Brain microvascular endothelial cell (primary cell): Measurements from ENCODE around the gene RIN3.

Experiments
- DNase-seq: peaks from one replicate; pipeline ENCODE4 v3.0.0-alpha.2; 2020
- H3K27ac ChIP-seq: fragments of 250-450 bp; sonication (Bioruptor Pico); 2 replicates; pipeline ENCODE4 v1.5.1; 2020; ENCODE audit warnings: mild to moderate bottlenecking, moderate library complexity
- H3K27me3 ChIP-seq: fragments of 250-450 bp; sonication (Bioruptor Pico); replicated peaks from 2 replicates; pipeline ENCODE4 v1.5.1; 2020; ENCODE audit warnings: mild to moderate bottlenecking
- H3K36me3 ChIP-seq: fragments of 250-450 bp; sonication (Bioruptor Pico); replicated peaks from 2 replicates; pipeline ENCODE4 v1.5.1; 2020; ENCODE audit warnings: mild to moderate bottlenecking
- H3K4me3 ChIP-seq: 2 replicates; pipeline ENCODE4 v1.5.1; 2011; ENCODE audit warnings: low read depth, mild to moderate bottlenecking, control low read depth, low read length, moderate library complexity
- in situ Hi-C: cut with HindIII; loops from 2 replicates; pipeline ENCODE4 v1.10.0; 2017; ENCODE audit warnings: low sequenced_read_pairs, low pct_ligation_motif_present
- TF ChIP-seq, protein P1 (sequence below): IDR thresholded peaks from 2 replicates; pipeline ENCODE4 v1.5.1; 2011; ENCODE audit warnings: low read depth, mild to moderate bottlenecking, moderate library complexity, low read length, control low read depth, inconsistent platforms; ENCODE audit errors: missing control alignments

RIN3 gene

DNA sequence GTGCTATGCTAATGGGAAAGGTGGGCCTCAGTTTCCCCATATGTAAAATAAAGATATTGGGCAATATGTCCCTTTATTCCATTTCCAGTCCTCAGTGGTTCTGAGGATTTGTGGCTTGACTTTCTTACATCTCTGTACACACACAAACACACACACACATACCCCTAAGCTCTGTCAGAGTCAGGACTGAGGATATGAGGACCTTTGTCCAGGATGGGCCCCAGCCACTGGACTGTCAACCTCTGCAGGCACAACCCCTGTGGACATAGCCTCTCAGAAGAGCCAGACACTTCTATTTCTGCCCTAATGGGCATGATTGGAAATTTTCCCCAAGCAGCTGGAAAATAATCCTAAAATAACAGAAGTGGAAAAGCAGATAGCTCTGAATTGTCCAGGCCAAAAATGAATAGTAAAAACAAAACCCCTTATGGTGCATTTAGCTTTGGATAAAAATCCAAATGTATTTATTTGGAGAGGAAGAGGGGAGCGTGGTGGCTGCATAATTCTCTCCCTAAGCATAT is 50.2 kb downstream of the RIN3 start:
- H3K27ac ChIP-seq = no peak overlapping the region
- no peak for DNase-seq
- no peak overlapping the region for H3K4me3 ChIP-seq
- H3K27me3 ChIP-seq = no peaks in the 10 kb centered on the region
- in situ Hi-C loops = no loop called here
- H3K36me3 ChIP-seq = peaks cover 4% of the 10 kb centered on the region
- TF ChIP-seq, protein P1, sequence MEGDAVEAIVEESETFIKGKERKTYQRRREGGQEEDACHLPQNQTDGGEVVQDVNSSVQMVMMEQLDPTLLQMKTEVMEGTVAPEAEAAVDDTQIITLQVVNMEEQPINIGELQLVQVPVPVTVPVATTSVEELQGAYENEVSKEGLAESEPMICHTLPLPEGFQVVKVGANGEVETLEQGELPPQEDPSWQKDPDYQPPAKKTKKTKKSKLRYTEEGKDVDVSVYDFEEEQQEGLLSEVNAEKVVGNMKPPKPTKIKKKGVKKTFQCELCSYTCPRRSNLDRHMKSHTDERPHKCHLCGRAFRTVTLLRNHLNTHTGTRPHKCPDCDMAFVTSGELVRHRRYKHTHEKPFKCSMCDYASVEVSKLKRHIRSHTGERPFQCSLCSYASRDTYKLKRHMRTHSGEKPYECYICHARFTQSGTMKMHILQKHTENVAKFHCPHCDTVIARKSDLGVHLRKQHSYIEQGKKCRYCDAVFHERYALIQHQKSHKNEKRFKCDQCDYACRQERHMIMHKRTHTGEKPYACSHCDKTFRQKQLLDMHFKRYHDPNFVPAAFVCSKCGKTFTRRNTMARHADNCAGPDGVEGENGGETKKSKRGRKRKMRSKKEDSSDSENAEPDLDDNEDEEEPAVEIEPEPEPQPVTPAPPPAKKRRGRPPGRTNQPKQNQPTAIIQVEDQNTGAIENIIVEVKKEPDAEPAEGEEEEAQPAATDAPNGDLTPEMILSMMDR = no peak

DNA sequence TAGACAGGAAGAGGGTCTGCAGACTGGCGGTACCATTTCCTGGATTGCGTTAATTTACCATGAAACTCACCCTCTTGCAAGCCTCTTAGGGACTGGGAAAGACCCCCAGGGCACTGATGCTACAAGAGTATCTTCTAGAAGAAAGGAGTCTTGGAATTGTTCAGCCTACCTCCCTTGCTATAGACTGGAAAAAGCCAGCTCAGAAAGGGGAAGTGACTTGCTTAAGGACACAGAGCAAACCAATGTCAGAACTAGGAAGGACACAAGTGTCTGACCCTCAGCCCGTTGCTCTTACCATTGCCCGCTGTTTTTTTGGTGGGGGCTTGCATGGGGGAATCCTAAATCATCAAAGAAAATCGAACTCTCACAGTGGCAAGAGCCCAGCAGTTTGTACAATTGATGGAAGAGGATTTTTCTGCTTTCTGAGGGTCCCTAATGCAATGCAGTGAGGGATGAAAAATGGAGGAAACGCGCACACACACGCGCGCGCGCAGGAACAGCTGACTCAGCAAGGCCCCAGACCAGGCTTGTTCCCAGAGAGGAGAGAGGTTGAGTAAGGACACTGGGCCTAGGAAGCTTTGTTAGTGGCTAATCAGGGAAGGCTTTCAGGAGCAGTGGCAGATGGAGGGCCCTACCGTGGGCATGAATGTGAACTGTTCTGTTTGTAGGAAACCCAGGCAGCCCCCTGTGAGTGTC is 50.9 kb downstream of the RIN3 start:
- TF ChIP-seq, protein P1 = no peak
- Histone ChIP-seq H3K27me3 (no peaks in the 10 kb centered on the region), H3K4me3 (no peak overlapping the region), H3K36me3 (peaks cover 4% of the 10 kb centered on the region), H3K27ac (no peak overlapping the region)
- in situ Hi-C loops = no loop called here
- no peak for DNase-seq

DNA sequence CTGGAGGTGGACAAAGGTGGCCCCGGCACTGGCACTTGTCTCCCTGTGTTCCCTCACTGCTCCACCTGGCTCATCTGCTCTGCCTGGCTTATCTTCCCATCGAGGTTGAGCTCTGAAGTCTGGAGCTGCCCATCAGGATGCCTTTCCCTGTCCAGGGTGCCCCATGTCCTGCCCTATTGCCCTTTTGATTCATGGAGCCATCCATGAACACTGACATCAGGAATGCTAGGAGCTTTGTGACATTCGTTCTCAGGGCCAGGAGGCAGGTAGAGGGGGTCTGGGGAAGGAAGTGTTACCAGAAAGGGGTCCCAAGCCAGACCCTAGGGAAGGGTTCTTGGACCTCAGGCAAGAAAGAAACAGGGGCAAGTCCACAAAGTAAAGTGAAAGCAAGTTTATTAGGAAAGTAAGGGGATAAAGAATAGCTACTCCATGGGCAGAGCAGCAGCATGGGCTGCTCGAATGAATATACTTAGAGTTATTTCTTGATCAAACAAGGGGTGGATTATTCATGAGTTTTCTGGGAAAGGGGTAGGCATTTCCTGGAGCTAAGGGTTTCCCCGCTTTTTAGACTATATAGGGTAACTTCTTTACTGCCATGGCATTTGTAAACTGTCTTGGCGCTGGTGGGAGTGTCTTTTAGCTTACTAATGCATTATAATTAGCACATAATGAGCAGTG is 51.6 kb downstream of the RIN3 start:
- in situ Hi-C loops = no loop called here
- Histone ChIP-seq H3K27me3 (no peaks in the 10 kb centered on the region), H3K36me3 (peaks cover 4% of the 10 kb centered on the region), H3K4me3 (no peak overlapping the region), H3K27ac (no peak overlapping the region)
- no peak for DNase-seq
- TF ChIP-seq, protein P1 = no peak

DNA sequence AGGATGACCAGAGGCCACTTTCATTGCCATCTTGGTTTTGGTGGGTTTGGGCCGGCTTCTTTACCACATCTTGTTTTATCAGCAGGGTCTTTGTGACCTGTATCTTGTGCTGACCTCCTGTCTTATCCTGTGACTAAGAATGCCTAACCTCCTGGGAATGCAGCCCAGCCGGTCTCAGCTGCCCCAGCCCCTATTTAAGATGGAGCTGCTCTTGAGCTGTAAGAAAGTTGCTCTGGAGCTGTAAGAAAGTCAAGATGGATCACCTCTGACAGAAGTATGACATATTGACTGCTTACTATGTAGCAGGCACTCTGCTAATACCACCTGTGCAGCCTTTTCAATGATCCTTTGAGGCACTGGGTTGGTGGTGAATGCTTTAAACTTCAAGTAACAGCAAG is 52.1 kb downstream of the RIN3 start:
- Histone ChIP-seq H3K4me3 (no peak overlapping the region), H3K27ac (no peak overlapping the region), H3K27me3 (no peaks in the 10 kb centered on the region), H3K36me3 (peaks cover 4% of the 10 kb centered on the region)
- TF ChIP-seq, protein P1 = no peak
- no peak for DNase-seq
- in situ Hi-C loops = no loop called here

DNA sequence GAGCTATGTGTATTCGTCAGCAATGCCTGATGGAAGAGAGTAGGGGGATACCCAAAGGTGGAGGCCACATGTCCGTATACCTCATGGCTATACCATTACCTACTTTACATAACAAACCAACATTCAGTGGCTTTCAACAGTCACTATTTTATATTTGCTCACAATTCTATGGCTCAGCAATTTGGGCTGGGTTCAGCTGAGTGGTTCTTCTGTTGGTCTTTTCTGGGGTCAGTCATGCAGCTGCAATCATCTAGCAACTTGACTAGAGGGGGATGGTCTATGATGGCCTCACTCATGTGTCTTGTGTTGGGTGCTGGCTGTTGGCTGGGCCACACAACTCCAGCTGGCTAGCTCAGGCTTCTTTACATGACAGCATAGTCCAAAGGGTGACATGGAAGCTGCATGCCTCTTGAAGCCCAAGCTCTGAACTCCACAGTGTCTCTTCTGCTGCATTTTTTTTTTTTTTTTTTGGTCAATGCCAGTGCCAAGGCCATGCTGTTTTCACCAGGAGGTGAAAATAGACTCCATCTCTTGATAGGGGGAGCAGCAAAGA is 53.7 kb downstream of the RIN3 start:
- in situ Hi-C loops = no loop called here
- no peaks in the 10 kb centered on the region for H3K27me3 ChIP-seq
- no peak overlapping the region for H3K27ac ChIP-seq
- H3K4me3 ChIP-seq = no peak overlapping the region
- no peak for DNase-seq
- H3K36me3 ChIP-seq = peaks cover 4% of the 10 kb centered on the region
- TF ChIP-seq, protein P1 = no peak
